Hepatocyte (in vitro differentiated cells): ENCODE results near the gene GPC3.

Source experiments
- EZH2 ChIP-seq: fragments of 200-600 bp; sonication (generic); IDR thresholded peaks from 2 replicates; pipeline ENCODE4 v1.6.1; 2016; ENCODE audit warnings: antibody characterized with exemption, mild to moderate bottlenecking, borderline replicate concordance
- EZH2phosphoT487 ChIP-seq: fragments of 200-600 bp; sonication (generic); IDR thresholded peaks from one replicate; pipeline ENCODE4 v1.6.1; 2018; ENCODE audit warnings: antibody characterized with exemption, mild to moderate bottlenecking, low read depth, moderate library complexity; ENCODE audit not compliant: unreplicated experiment, severe bottlenecking
- TF ChIP-seq, protein P1 (sequence below): fragments of 200-600 bp; sonication (generic); IDR thresholded peaks from 2 replicates; pipeline ENCODE4 v1.5.1; 2016; ENCODE audit warnings: antibody characterized with exemption, mild to moderate bottlenecking; ENCODE audit not compliant: poor library complexity

DNA sequence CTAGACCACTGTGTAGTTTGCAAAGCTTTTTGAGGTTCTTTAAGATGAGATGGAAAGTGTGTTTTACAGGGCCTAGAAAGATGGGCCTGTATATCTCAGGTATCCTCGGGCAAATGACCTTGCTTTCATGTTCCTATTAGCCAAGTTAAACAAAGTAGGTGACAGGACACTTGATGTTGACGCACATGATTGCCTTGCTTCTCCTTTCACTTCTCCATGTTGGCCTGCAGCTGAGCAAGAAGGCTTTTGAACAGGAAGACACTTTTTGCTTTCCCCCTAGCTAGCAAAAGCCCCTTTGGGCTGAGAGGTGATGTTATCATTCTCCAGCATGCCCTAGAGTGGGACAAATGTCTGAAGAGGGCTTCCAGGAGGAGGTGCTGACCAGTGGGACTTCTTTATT lies 202.1 kb downstream of the GPC3 start:
- TF ChIP-seq, protein P1, sequence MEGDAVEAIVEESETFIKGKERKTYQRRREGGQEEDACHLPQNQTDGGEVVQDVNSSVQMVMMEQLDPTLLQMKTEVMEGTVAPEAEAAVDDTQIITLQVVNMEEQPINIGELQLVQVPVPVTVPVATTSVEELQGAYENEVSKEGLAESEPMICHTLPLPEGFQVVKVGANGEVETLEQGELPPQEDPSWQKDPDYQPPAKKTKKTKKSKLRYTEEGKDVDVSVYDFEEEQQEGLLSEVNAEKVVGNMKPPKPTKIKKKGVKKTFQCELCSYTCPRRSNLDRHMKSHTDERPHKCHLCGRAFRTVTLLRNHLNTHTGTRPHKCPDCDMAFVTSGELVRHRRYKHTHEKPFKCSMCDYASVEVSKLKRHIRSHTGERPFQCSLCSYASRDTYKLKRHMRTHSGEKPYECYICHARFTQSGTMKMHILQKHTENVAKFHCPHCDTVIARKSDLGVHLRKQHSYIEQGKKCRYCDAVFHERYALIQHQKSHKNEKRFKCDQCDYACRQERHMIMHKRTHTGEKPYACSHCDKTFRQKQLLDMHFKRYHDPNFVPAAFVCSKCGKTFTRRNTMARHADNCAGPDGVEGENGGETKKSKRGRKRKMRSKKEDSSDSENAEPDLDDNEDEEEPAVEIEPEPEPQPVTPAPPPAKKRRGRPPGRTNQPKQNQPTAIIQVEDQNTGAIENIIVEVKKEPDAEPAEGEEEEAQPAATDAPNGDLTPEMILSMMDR, result no peak
- no peak for TF ChIP-seq EZH2phosphoT487
- no peak for TF ChIP-seq EZH2
